Hepatocyte (in vitro differentiated cells): Measurements from ENCODE around the gene SDR42E1. TPM values are rescaled to one million over a fixed set of nuclear protein-coding genes. Genes with fewer than 3 reads are reported as not detected.

Experiments used
- DNase-seq: peaks from one replicate; pipeline ENCODE4 v3.0.0-alpha.2; 2016; ENCODE audit warnings: low spot score
- H2AFZ ChIP-seq: fragments of 200-600 bp; sonication (generic); 2 replicates; pipeline ENCODE4 v1.6.0; 2016; ENCODE audit warnings: antibody characterized with exemption, mild to moderate bottlenecking
- H3K27ac ChIP-seq: fragments of 200-600 bp; sonication (generic); 2 replicates; pipeline ENCODE4 v1.5.1; 2016; ENCODE audit warnings: mild to moderate bottlenecking
- H3K27me3 ChIP-seq: fragments of 200-600 bp; sonication (generic); 2 replicates; pipeline ENCODE4 v1.6.1; 2016
- H3K36me3 ChIP-seq: fragments of 200-600 bp; sonication (generic); replicated peaks from 2 replicates; pipeline ENCODE4 v1.5.1; 2016; ENCODE audit warnings: low read depth; ENCODE audit not compliant: insufficient read depth
- H3K4me1 ChIP-seq: fragments of 200-600 bp; sonication (generic); 2 replicates; pipeline ENCODE4 v1.5.1; 2016; ENCODE audit warnings: mild to moderate bottlenecking, moderate library complexity; ENCODE audit not compliant: insufficient read depth
- H3K4me2 ChIP-seq: fragments of 200-600 bp; sonication (generic); 2 replicates; pipeline ENCODE4 v1.6.0; 2016
- H3K4me3 ChIP-seq: fragments of 200-600 bp; sonication (generic); 2 replicates; pipeline ENCODE4 v1.5.1; 2016; ENCODE audit warnings: mild to moderate bottlenecking
- H3K79me2 ChIP-seq: fragments of 200-600 bp; sonication (generic); 2 replicates; pipeline ENCODE4 v1.6.0; 2017; ENCODE audit warnings: mild to moderate bottlenecking
- H3K9me2 ChIP-seq: fragments of 200-600 bp; sonication (generic); replicated peaks from 2 replicates; pipeline ENCODE4 v1.6.0; 2017; ENCODE audit warnings: mild to moderate bottlenecking; ENCODE audit not compliant: insufficient read depth
- H3K9me3 ChIP-seq: fragments of 200-600 bp; sonication (generic); 2 replicates; pipeline ENCODE4 v1.5.1; 2016; ENCODE audit warnings: low read depth, mild to moderate bottlenecking
- H4K20me1 ChIP-seq: fragments of 200-600 bp; sonication (generic); 2 replicates; pipeline ENCODE4 v1.6.0; 2016; ENCODE audit warnings: mild to moderate bottlenecking; ENCODE audit not compliant: insufficient read depth, poor library complexity, severe bottlenecking
- CTCF ChIP-seq: fragments of 200-600 bp; sonication (generic); IDR thresholded peaks from 2 replicates; pipeline ENCODE4 v1.5.1; 2016; ENCODE audit warnings: antibody characterized with exemption, mild to moderate bottlenecking; ENCODE audit not compliant: poor library complexity
- EZH2 ChIP-seq: fragments of 200-600 bp; sonication (generic); IDR thresholded peaks from 2 replicates; pipeline ENCODE4 v1.6.1; 2016; ENCODE audit warnings: antibody characterized with exemption, mild to moderate bottlenecking, borderline replicate concordance
- EZH2phosphoT487 ChIP-seq: fragments of 200-600 bp; sonication (generic); IDR thresholded peaks from one replicate; pipeline ENCODE4 v1.6.1; 2018; ENCODE audit warnings: antibody characterized with exemption, mild to moderate bottlenecking, low read depth, moderate library complexity; ENCODE audit not compliant: unreplicated experiment, severe bottlenecking
- WGBS: methylation state at CpG from one replicate; pipeline ENCODE4 v1.1.6; 2016; ENCODE audit warnings: low lambda C conversion rate; ENCODE audit errors: missing lambda C conversion rate; 5-methylcytosine and 5-hydroxymethylcytosine counted together
- polyA plus RNA-seq: library from polyadenylated mRNA; unstranded; fragments of >200 nt; fragmentation: Nextera tagmentation; extraction: Ambion mirVana; gene quantifications from 2 replicates; pipeline ENCODE4 v1.2.1, GENCODE V29; 2016
- total RNA-seq: library from RNA; depleted of rRNA; stranded (reverse); fragments of >200 nt; gene quantifications from 2 replicates; pipeline ENCODE4 v1.2.3, GENCODE V29; 2014

The SDR42E1 gene
- total and polyA plus RNA-seq, 2 experiments from 2014 or later, result 0.04 TPM; not detected in 1

- H2AFZ ChIP-seq, result no peak overlapping the region
- peak; percentile 29 for DNase-seq
- no peak overlapping the region for H3K4me3 ChIP-seq
- TF ChIP-seq EZH2, result no peak
- H3K27ac ChIP-seq, result peak overlapping the region; percentile 71
- H3K9me3 ChIP-seq, result no peaks in the 10 kb centered on the region
- no peaks in the 10 kb centered on the region for H4K20me1 ChIP-seq
- H3K4me2 ChIP-seq, result no peak overlapping the region
- H3K4me1 ChIP-seq, result no peaks in the 10 kb centered on the region
- WGBS, result 84% methylated on average over 7 of the region's 7 CpGs
- no peaks in the 10 kb centered on the region for H3K9me2 ChIP-seq
- no peaks in the 10 kb centered on the region for H3K36me3 ChIP-seq
- no peaks in the 10 kb centered on the region for H3K79me2 ChIP-seq
- H3K27me3 ChIP-seq, result no peaks in the 10 kb centered on the region
Observed at GRCh38 chr16:82027629-82028064, 16.4 kb upstream of the SDR42E1 start.

- H3K4me1 ChIP-seq, result no peaks in the 10 kb centered on the region
- H2AFZ ChIP-seq, result no peak overlapping the region
- H3K9me3 ChIP-seq, result no peaks in the 10 kb centered on the region
- no peaks in the 10 kb centered on the region for H3K27me3 ChIP-seq
- WGBS, result 91% methylated on average over 4 of the region's 4 CpGs
- no peak for DNase-seq
- no peaks in the 10 kb centered on the region for H3K79me2 ChIP-seq
- H3K27ac ChIP-seq, result no peak overlapping the region
- no peaks in the 10 kb centered on the region for H3K36me3 ChIP-seq
- no peaks in the 10 kb centered on the region for H3K9me2 ChIP-seq
- H3K4me3 ChIP-seq, result no peak overlapping the region
- H3K4me2 ChIP-seq, result no peak overlapping the region
- no peaks in the 10 kb centered on the region for H4K20me1 ChIP-seq
- TF ChIP-seq EZH2 (no peak), EZH2phosphoT487 (no peak), CTCF (no peak)
Observed at GRCh38 chr16:82024883-82025282, 13.6 kb upstream of the SDR42E1 start.

GRCh38 chr16:82024316-82024715 lies 13.0 kb upstream of the SDR42E1 start:
- H3K4me1 ChIP-seq, result no peaks in the 10 kb centered on the region
- H3K36me3 ChIP-seq, result no peaks in the 10 kb centered on the region
- WGBS, result 92% methylated on average over 1 of the region's 1 CpG
- TF ChIP-seq EZH2 (no peak), EZH2phosphoT487 (no peak), CTCF (no peak)
- no peak for DNase-seq
- no peak overlapping the region for H2AFZ ChIP-seq
- no peaks in the 10 kb centered on the region for H4K20me1 ChIP-seq
- no peaks in the 10 kb centered on the region for H3K27me3 ChIP-seq
- no peak overlapping the region for H3K27ac ChIP-seq
- H3K4me3 ChIP-seq, result no peak overlapping the region
- H3K4me2 ChIP-seq, result no peak overlapping the region
- no peaks in the 10 kb centered on the region for H3K9me2 ChIP-seq
- no peaks in the 10 kb centered on the region for H3K9me3 ChIP-seq
- H3K79me2 ChIP-seq, result no peaks in the 10 kb centered on the region

GRCh38 chr16:82023206-82023605 lies 11.9 kb upstream of the SDR42E1 start:
- Histone ChIP-seq H3K27ac (no peak overlapping the region), H4K20me1 (no peaks in the 10 kb centered on the region), H2AFZ (no peak overlapping the region), H3K9me2 (no peaks in the 10 kb centered on the region), H3K4me2 (no peak overlapping the region), H3K4me1 (no peaks in the 10 kb centered on the region), H3K27me3 (no peaks in the 10 kb centered on the region), H3K9me3 (no peaks in the 10 kb centered on the region), H3K36me3 (no peaks in the 10 kb centered on the region), H3K4me3 (no peak overlapping the region), H3K79me2 (no peaks in the 10 kb centered on the region)
- WGBS, result 81% methylated on average over 7 of the region's 7 CpGs
- DNase-seq, result no peak
- TF ChIP-seq CTCF (no peak), EZH2 (no peak), EZH2phosphoT487 (no peak)
